H9 (cell line): ENCODE measurements around the gene C5orf22. TPM values are rescaled to one million over a fixed set of nuclear protein-coding genes. Genes with fewer than 3 reads are reported as not detected.

Experiments
- DNase-seq: peaks from one replicate; pipeline ENCODE4 v3.0.0-alpha.2; 2017
- H2AFZ ChIP-seq: one replicate; pipeline ENCODE4 v1.6.1; 2013; ENCODE audit warnings: mild to moderate bottlenecking, low read length, control low read depth, moderate library complexity
- H2AK5ac ChIP-seq: 2 replicates; pipeline ENCODE4 v1.6.1; 2013; ENCODE audit warnings: low read length, control low read depth, mixed read lengths; ENCODE audit not compliant: insufficient read length
- H2BK120ac ChIP-seq: one replicate; pipeline ENCODE4 v1.6.1; 2013; ENCODE audit warnings: low read depth, mild to moderate bottlenecking, low read length, control low read depth, inconsistent platforms; ENCODE audit not compliant: poor library complexity, severe bottlenecking
- H2BK12ac ChIP-seq: 2 replicates; pipeline ENCODE4 v1.6.1; 2013; ENCODE audit warnings: low read length, control low read depth, mixed read lengths, low read depth; ENCODE audit not compliant: insufficient read length
- H2BK15ac ChIP-seq: 2 replicates; pipeline ENCODE4 v1.6.1; 2013; ENCODE audit warnings: low read depth, low read length, control low read depth
- H2BK20ac ChIP-seq: one replicate; pipeline ENCODE4 v1.6.1; 2013; ENCODE audit warnings: low read depth, mild to moderate bottlenecking, low read length, control low read depth, inconsistent platforms; ENCODE audit not compliant: poor library complexity, severe bottlenecking
- H2BK5ac ChIP-seq: 2 replicates; pipeline ENCODE4 v1.6.1; 2013; ENCODE audit warnings: low read length, control low read depth, mixed read lengths; ENCODE audit not compliant: insufficient read length
- H3K14ac ChIP-seq: 2 replicates; pipeline ENCODE4 v1.6.1; 2013; ENCODE audit warnings: low read length, control low read depth; ENCODE audit not compliant: insufficient read depth
- H3K18ac ChIP-seq: 2 replicates; pipeline ENCODE4 v1.6.1; 2013; ENCODE audit warnings: low read depth, mild to moderate bottlenecking, mixed read lengths, low read length, control low read depth; ENCODE audit not compliant: insufficient read length
- H3K23ac ChIP-seq: 2 replicates; pipeline ENCODE4 v1.6.1; 2013; ENCODE audit warnings: low read length, control low read depth, mixed read lengths, low read depth; ENCODE audit not compliant: insufficient read length
- H3K23me2 ChIP-seq: 2 replicates; pipeline ENCODE4 v1.6.1; 2013; ENCODE audit warnings: low read depth, mild to moderate bottlenecking, mixed read lengths, low read length, control low read depth; ENCODE audit not compliant: insufficient read length, poor library complexity, severe bottlenecking
- H3K27ac ChIP-seq: 2 replicates; pipeline ENCODE4 v1.5.1; 2013; ENCODE audit warnings: low read length, control low read depth, mixed read lengths, low read depth; ENCODE audit not compliant: insufficient read length
- H3K27me3 ChIP-seq: 2 replicates; pipeline ENCODE4 v1.6.1; 2013; ENCODE audit warnings: low read length, control low read depth, inconsistent platforms; ENCODE audit not compliant: insufficient read depth
- H3K4ac ChIP-seq: 2 replicates; pipeline ENCODE4 v1.6.1; 2013; ENCODE audit warnings: low read depth, mild to moderate bottlenecking, control low read depth, inconsistent platforms, low read length, moderate library complexity
- H3K4me1 ChIP-seq: 2 replicates; pipeline ENCODE4 v1.6.1; 2013; ENCODE audit warnings: low read length, control low read depth, inconsistent platforms; ENCODE audit not compliant: insufficient read depth
- H3K4me2 ChIP-seq: 2 replicates; pipeline ENCODE4 v1.6.1; 2013; ENCODE audit warnings: low read length, control low read depth, mixed read lengths; ENCODE audit not compliant: insufficient read length, insufficient read depth
- H3K56ac ChIP-seq: 2 replicates; pipeline ENCODE4 v1.6.1; 2013; ENCODE audit warnings: low read depth, mild to moderate bottlenecking, mixed read lengths, low read length, control low read depth; ENCODE audit not compliant: insufficient read length
- H3K79me1 ChIP-seq: 2 replicates; pipeline ENCODE4 v1.6.1; 2013; ENCODE audit warnings: low read depth, mild to moderate bottlenecking, moderate library complexity, low read length, control low read depth, inconsistent platforms; ENCODE audit not compliant: insufficient read depth, poor library complexity, severe bottlenecking
- H3K79me2 ChIP-seq: 2 replicates; pipeline ENCODE4 v1.6.1; 2013; ENCODE audit warnings: low read length, control low read depth, inconsistent platforms; ENCODE audit not compliant: insufficient read depth
- H3K9ac ChIP-seq: 2 replicates; pipeline ENCODE4 v1.6.1; 2013; ENCODE audit warnings: low read length, control low read depth, mixed read lengths; ENCODE audit not compliant: insufficient read length; ENCODE audit errors: extremely low read depth
- H3K9me3 ChIP-seq: one replicate; pipeline ENCODE4 v1.6.1; 2013; ENCODE audit warnings: low read depth, low read length, inconsistent platforms; ENCODE audit not compliant: control insufficient read depth
- H3T11ph ChIP-seq: one replicate; pipeline ENCODE4 v1.6.1; 2013; ENCODE audit warnings: mild to moderate bottlenecking, low read length, control low read depth, inconsistent platforms
- H4K20me1 ChIP-seq: one replicate; pipeline ENCODE4 v1.6.1; 2013; ENCODE audit not compliant: control insufficient read depth, insufficient read length, insufficient read depth
- H4K5ac ChIP-seq: 2 replicates; pipeline ENCODE4 v1.6.1; 2013; ENCODE audit warnings: low read depth, mild to moderate bottlenecking, mixed read lengths, low read length, control low read depth; ENCODE audit not compliant: insufficient read length
- H4K8ac ChIP-seq: replicated peaks from 2 replicates; pipeline ENCODE4 v1.6.1; 2013; ENCODE audit warnings: low read length, control low read depth, mixed read lengths, low read depth; ENCODE audit not compliant: insufficient read length
- H4K91ac ChIP-seq: 2 replicates; pipeline ENCODE4 v1.6.1; 2013; ENCODE audit warnings: low read depth, mild to moderate bottlenecking, moderate library complexity, mixed read lengths, low read length, control low read depth; ENCODE audit not compliant: insufficient read length
- H3K27ac Mint-ChIP-seq, 3 experiments: 2 replicates in 2 of 3; 3 replicates in 1 of 3; pipeline ENCODE4 v1.8.0; 2020 to 2021; ENCODE audit warnings: mixed read lengths in 3 of 3, mild to moderate bottlenecking in 1 of 3, moderate library complexity in 1 of 3
- H3K27me3 Mint-ChIP-seq: 2 replicates; pipeline ENCODE4 v1.8.0; 2021; ENCODE audit warnings: low read depth, mild to moderate bottlenecking, moderate library complexity, mixed read lengths
- H3K36me3 Mint-ChIP-seq, 3 experiments: 2 replicates in 2 of 3; 3 replicates in 1 of 3; pipeline ENCODE4 v1.8.0; 2020 to 2021; ENCODE audit warnings: low read depth in 3 of 3, mixed read lengths in 3 of 3; ENCODE audit not compliant: insufficient read depth in 1 of 3
- H3K4me1 Mint-ChIP-seq, 2 experiments: 2 replicates each; pipeline ENCODE4 v1.8.0; 2020; ENCODE audit warnings: mixed read lengths in 2 of 2
- H3K4me3 Mint-ChIP-seq, 2 experiments: 2 replicates in 1 of 2; 3 replicates in 1 of 2; pipeline ENCODE4 v1.8.0; 2020 to 2021; ENCODE audit warnings: mild to moderate bottlenecking in 2 of 2, mixed read lengths in 2 of 2, moderate library complexity in 1 of 2
- H3K9me3 Mint-ChIP-seq, 2 experiments: 2 replicates in 1 of 2; 3 replicates in 1 of 2; pipeline ENCODE4 v1.8.0; 2020; ENCODE audit warnings: mild to moderate bottlenecking in 2 of 2, mixed read lengths in 2 of 2, moderate library complexity in 1 of 2
- WGBS: extraction: QIAGEN DNeasy Blood & Tissue Kit; methylation state at CpG from one replicate; pipeline ENCODE4 v1.1.7; 2013; ENCODE audit warnings: missing lambda C conversion rate, low lambda C conversion rate, mixed read lengths; ENCODE audit not compliant: insufficient read length; ENCODE audit errors: extremely low coverage; 5-methylcytosine and 5-hydroxymethylcytosine counted together
- total RNA-seq: library from RNA; stranded (reverse); gene quantifications from 2 replicates; pipeline ENCODE4 v1.2.1, GENCODE V29; 2021
- TF ChIP-seq, protein P1 (sequence below): fragments of 200-600 bp; sonication (generic); conservative IDR thresholded peaks from 3 replicates; pipeline ENCODE4 v1.8.0; 2021; ENCODE audit warnings: antibody characterized with exemption, mild to moderate bottlenecking

C5orf22 gene
- total RNA-seq, 1 experiment from 2014 or later, result 34.0 TPM

DNA sequence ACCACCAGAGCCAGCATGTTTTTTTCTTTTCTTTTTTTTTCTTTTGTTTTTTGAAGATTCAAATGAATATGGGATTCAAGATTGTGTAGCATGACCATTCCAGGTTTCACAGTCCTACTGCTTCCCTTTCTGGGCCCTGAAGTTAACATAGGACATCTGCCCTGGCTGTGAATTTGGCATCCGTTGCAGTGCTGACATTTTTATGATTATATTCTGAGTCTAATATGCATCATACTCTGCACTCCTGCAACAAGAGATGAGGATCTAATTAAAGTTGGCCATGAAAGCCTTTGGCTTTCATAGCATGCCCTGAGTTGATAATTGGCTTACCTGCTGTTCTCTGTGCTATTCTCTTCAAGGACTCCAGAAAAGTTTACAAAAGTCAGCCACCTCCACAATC is 29.8 kb downstream of the C5orf22 start:
- Histone ChIP-seq H3K79me1 (no peaks in the 10 kb centered on the region), H2BK12ac (no peak overlapping the region), H3K14ac (no peak overlapping the region), H3K23ac (no peak overlapping the region), H2BK5ac (no peak overlapping the region), H4K20me1 (no peaks in the 10 kb centered on the region), H3K56ac (no peak overlapping the region), H3K27me3 (no peaks in the 10 kb centered on the region), H2BK120ac (no peak overlapping the region), H3K18ac (no peak overlapping the region), H3K79me2 (no peaks in the 10 kb centered on the region), H2AK5ac (no peak overlapping the region), H4K5ac (no peak overlapping the region), H3K9ac (no peak overlapping the region), H2BK15ac (no peak overlapping the region), H3T11ph (no peak overlapping the region), H3K23me2 (no peaks in the 10 kb centered on the region), H3K27ac (no peak overlapping the region), H4K8ac (no peak overlapping the region), H4K91ac (no peak overlapping the region), H3K4me2 (no peak overlapping the region), H3K9me3 (no peaks in the 10 kb centered on the region), H3K4ac (no peak overlapping the region), H3K4me1 (no peaks in the 10 kb centered on the region), H2BK20ac (no peak overlapping the region), H2AFZ (no peak overlapping the region)
- no peak for DNase-seq
- Mint-ChIP-seq H3K27ac (no peak overlapping the region), H3K27me3 (no peaks in the 10 kb centered on the region; the same call in 1 of the 2 replicates), H3K9me3 (peaks cover 24 to 25% of the 10 kb centered on the region in 2 experiments), H3K4me1 (no peaks in the 10 kb centered on the region), H3K4me3 (no peak overlapping the region), H3K36me3 (peaks cover 17 to 18% (median 18%) of the 10 kb centered on the region in 3 experiments)
- WGBS, result no CpG with 5 or more reads among the region's 1 CpG
- TF ChIP-seq, protein P1, sequence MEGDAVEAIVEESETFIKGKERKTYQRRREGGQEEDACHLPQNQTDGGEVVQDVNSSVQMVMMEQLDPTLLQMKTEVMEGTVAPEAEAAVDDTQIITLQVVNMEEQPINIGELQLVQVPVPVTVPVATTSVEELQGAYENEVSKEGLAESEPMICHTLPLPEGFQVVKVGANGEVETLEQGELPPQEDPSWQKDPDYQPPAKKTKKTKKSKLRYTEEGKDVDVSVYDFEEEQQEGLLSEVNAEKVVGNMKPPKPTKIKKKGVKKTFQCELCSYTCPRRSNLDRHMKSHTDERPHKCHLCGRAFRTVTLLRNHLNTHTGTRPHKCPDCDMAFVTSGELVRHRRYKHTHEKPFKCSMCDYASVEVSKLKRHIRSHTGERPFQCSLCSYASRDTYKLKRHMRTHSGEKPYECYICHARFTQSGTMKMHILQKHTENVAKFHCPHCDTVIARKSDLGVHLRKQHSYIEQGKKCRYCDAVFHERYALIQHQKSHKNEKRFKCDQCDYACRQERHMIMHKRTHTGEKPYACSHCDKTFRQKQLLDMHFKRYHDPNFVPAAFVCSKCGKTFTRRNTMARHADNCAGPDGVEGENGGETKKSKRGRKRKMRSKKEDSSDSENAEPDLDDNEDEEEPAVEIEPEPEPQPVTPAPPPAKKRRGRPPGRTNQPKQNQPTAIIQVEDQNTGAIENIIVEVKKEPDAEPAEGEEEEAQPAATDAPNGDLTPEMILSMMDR, result no peak
